Stimulated activated CD4-positive, alpha-beta T cell treated with anti-CD3 and anti-CD28 coated beads, Interleukin-12 subunit alpha, Interleukin-12 subunit beta, amount 100 ng/mL, for 4 hours (primary cell): ENCODE data around the gene NIM1K.
A peak's percentile ranks its signal among the peaks of the same experiment; 100 is the strongest.
"Not testable (repeated sequence)": the region's sequence is repeated elsewhere in the genome, so short reads cannot be mapped to it uniquely, and the experiment has no call there.

Experiments used
- DNase-seq: peaks from one replicate; pipeline ENCODE4 v3.0.0-alpha.2; 2020

The NIM1K gene

GRCh38 chr5:43191740-43192557 is at the start of gene NIM1K:
TSS of gene NIM1K (plus strand) at chr5:43192225. CDS start at chr5:43245776, 53,551 bp downstream.
- peak; percentile 29 for DNase-seq

GRCh38 chr5:43145071-43145470 is 47.0 kb upstream of the NIM1K start:
- no peak for DNase-seq

- no peak for DNase-seq
Measured at GRCh38 chr5:43146958-43147357, 45.1 kb upstream of the NIM1K start.

GRCh38 chr5:43148417-43148816 is 43.6 kb upstream of the NIM1K start:
- no peak for DNase-seq

GRCh38 chr5:43149231-43149630 is 42.8 kb upstream of the NIM1K start:
- DNase-seq = no peak

GRCh38 chr5:43150075-43150474 is 42.0 kb upstream of the NIM1K start:
- DNase-seq = no peak

GRCh38 chr5:43150748-43151147 is 41.3 kb upstream of the NIM1K start:
- DNase-seq = no peak

- no peak for DNase-seq
Measured at GRCh38 chr5:43152946-43153345, 39.1 kb upstream of the NIM1K start.

- no peak for DNase-seq
Measured at GRCh38 chr5:43154469-43154868, 37.6 kb upstream of the NIM1K start.

GRCh38 chr5:43155394-43156096 is 36.5 kb upstream of the NIM1K start:
- no peak for DNase-seq

GRCh38 chr5:43156388-43156787 is 35.6 kb upstream of the NIM1K start:
- DNase-seq = no peak

- no peak for DNase-seq
Measured at GRCh38 chr5:43157068-43157467, 35.0 kb upstream of the NIM1K start.

GRCh38 chr5:43161244-43161643 is 30.8 kb upstream of the NIM1K start:
- DNase-seq = no peak

GRCh38 chr5:43164801-43165200 is 27.2 kb upstream of the NIM1K start:
- not testable (repeated sequence) for DNase-seq

GRCh38 chr5:43165323-43165722 is 26.7 kb upstream of the NIM1K start:
- DNase-seq = no peak

- no peak for DNase-seq
Measured at GRCh38 chr5:43168175-43168574, 23.9 kb upstream of the NIM1K start.

- no peak for DNase-seq
Measured at GRCh38 chr5:43171451-43171850, 20.6 kb upstream of the NIM1K start.

- no peak for DNase-seq
Measured at GRCh38 chr5:43171926-43172325, 20.1 kb upstream of the NIM1K start.

- DNase-seq = no peak
Measured at GRCh38 chr5:43172779-43173178, 19.2 kb upstream of the NIM1K start.

- no peak for DNase-seq
Measured at GRCh38 chr5:43174586-43174985, 17.4 kb upstream of the NIM1K start.

- no peak for DNase-seq
Measured at GRCh38 chr5:43179836-43180235, 12.2 kb upstream of the NIM1K start.

GRCh38 chr5:43182421-43182820 is 9.6 kb upstream of the NIM1K start:
- DNase-seq = no peak

- DNase-seq = not testable (repeated sequence)
Measured at GRCh38 chr5:43183101-43183500, 8.9 kb upstream of the NIM1K start.
